Fibroblast of villous mesenchyme (primary cell): ENCODE results near the gene DNAJB2. TPM values are rescaled to one million over a fixed set of nuclear protein-coding genes. Genes with fewer than 3 reads are reported as not detected.

Source experiments
- DNase-seq: peaks from one replicate; pipeline ENCODE4 v3.0.0-alpha.2; 2010; ENCODE audit warnings: low read depth
- H3K4me3 ChIP-seq: 2 replicates; pipeline ENCODE4 v1.5.1; 2011; ENCODE audit warnings: low read depth, mild to moderate bottlenecking, low read length
- CTCF ChIP-seq: IDR thresholded peaks from 2 replicates; pipeline ENCODE4 v1.5.1; 2012; ENCODE audit warnings: low read depth, mild to moderate bottlenecking, low read length; ENCODE audit not compliant: insufficient read depth
- total RNA-seq: library from RNA; depleted of rRNA; stranded (reverse); fragments of >200 nt; gene quantifications from 2 replicates; pipeline ENCODE4 v1.2.3, GENCODE V29; 2012

The DNAJB2 gene
- total RNA-seq, 1 donor = 33.7 TPM

- no peak for TF ChIP-seq CTCF
- H3K4me3 ChIP-seq = peak overlapping the region; percentile 85
- no peak for DNase-seq
Measured at GRCh38 chr2:219245899-219246230, 33.3 kb upstream of the DNAJB2 start.

DNA sequence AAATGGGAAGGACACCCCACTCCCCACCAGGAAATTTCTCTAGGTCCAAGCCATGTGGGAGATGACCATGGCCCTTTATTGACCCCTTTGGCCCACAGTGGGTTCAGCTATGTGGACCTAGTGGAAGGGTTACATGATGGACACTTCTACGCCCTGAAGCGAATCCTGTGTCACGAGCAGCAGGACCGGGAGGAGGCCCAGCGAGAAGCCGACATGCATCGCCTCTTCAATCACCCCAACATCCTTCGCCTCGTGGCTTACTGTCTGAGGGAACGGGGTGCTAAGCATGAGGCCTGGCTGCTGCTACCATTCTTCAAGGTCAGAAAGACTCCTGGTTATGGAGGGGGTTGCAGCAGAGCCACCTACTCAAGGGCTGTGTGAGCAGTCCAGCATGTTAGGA is 32.6 kb upstream of the DNAJB2 start:
- no peak for TF ChIP-seq CTCF
- no peak overlapping the region for H3K4me3 ChIP-seq
- DNase-seq = no peak

DNA sequence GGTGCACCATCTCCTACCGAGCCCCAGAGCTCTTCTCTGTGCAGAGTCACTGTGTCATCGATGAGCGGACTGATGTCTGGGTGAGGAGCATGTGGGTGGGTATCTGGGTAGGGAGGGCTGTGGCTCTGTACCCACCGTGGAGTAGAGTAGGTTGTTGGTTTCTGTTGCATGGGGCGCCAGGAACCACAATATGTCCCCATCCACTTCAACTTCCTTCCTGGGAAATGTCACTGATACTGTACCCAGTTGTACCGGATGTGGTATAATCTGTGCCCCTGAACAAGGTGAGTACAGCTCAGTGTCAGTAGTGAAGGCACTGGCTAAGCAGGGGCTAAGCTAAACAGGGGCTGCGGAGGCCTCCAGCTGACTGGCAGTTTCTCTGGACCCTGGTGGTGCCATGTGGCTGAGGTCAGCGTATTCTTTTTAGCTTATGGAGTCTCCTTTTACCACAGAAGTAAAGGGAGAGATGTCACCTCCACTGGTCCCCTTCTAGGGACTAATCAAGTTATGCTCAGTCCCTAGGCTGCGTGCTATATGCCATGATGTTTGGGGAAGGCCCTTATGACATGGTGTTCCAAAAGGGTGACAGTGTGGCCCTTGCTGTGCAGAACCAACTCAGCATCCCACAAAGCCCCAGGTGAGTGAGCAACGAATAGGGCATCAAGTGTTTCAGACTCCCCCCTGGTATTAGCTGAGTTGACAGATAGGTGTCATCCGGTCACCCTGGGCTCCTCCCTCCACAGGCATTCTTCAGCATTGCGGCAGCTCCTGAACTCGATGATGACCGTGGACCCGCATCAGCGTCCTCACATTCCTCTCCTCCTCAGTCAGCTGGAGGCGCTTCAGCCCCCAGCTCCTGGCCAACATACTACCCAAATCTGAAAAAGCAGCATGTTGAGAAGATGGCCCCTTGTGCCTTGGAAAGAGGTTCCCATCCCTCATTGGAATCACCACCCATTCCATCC is 31.2 kb upstream of the DNAJB2 start:
- no peak overlapping the region for H3K4me3 ChIP-seq
- no peak for TF ChIP-seq CTCF
- DNase-seq = no peak

DNA sequence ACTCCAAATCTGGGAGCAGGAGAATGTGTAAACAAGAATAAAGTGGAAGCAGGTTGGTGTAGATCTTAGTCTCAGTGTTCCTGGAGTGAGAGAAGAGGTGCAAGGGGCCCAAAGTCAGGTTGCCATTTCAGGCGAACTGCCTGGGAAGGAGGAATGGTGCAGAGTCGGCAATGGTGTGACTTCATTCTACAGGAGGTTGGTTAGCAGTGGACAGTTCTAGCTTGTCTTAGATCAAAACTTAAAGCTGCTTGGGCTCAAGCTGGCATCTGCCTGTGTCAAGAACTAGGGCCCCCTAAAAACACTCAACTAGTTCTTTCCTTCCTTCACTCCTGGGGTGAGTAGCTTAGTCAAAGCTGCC is 30.3 kb upstream of the DNAJB2 start:
- H3K4me3 ChIP-seq = no peak overlapping the region
- no peak for TF ChIP-seq CTCF
- no peak for DNase-seq

DNA sequence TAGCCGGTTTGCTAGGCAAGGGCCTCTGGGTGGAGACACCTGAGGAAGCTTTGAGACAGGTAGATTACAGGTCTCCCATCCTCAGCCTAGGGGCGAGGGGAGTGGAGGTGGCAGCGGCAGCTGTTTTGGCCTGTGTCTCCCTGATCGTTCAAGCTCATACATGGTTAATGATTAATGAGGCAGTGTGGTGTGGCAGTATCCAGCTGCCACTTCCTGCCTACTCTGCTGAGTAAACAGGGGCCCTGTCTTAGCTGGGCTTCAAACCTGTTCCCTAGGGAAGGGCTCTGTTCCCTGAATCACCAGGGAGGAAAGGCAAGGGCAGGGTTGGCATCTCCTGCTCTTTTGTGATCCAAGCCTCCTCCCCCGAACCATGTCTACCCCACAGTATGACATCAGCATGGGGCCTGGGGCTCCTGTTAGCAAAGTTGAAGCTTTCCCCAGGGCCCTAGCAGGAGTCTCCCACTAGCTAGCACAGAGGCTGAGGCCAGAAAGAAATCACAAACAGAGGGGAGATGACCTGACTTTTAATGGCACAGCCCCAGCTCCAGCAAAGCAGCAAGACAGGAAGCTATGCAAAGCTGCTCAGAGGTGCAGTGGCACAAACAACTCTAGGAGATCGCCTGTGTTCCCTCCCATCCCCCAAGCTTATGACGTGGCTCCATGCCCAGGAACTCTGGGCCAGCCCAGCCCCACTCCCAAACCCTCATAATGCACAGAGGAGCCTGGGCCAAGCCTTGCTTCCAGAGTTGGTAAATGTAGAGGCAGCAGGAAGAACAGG is 29.8 kb upstream of the DNAJB2 start:
- TF ChIP-seq CTCF = no peak
- no peak overlapping the region for H3K4me3 ChIP-seq
- DNase-seq = peak; percentile 84

DNA sequence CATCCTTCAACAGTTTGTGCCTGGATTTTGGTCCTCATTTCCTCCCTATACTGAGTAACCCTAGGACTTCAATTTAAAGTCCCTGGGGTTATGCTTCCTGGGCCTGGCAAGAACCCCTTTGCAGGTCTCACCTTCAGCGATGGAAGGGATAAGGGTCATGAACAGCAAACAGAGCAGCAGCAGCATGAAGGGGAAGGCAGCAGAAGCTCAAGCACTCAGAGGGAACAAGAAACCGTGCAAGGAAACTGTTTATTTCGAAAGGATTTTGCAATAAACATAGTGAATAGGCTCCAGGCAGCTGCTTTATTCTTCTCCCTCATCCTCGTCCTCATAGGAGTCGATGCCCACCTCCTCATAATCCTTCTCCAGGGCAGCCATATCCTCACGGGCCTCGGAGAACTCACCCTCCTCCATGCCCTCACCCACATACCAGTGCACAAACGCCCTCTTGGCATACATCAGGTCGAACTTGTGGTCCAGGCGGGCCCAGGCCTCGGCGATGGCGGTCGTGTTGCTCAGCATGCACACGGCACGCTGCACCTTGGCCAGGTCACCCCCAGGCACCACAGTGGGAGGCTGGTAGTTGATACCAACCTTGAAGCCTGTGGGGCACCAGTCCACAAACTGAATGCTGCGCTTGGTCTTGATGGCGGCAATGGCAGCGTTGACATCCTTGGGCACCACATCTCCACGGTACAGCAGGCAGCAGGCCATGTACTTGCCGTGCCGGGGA is 29.0 kb upstream of the DNAJB2 start:
- no peak for DNase-seq
- TF ChIP-seq CTCF = no peak
- H3K4me3 ChIP-seq = no peak overlapping the region
